HG02642 (cell line): ENCODE data around the gene ARHGAP28.
"Not testable (repeated sequence)": the region's sequence is repeated elsewhere in the genome, so short reads cannot be mapped to it uniquely, and the experiment has no call there.

Experiments used
- ATAC-seq: cut with Tn5 transposase; IDR thresholded peaks from one replicate; pipeline ENCODE4 v1.9.1; 2021; ENCODE audit warnings: mild to moderate bottlenecking; ENCODE audit not compliant: unreplicated experiment, poor library complexity

Gene ARHGAP28

GRCh38 chr18:6764382-6764781 lies 34.9 kb downstream of the ARHGAP28 start:
- ATAC-seq = no peak

DNA sequence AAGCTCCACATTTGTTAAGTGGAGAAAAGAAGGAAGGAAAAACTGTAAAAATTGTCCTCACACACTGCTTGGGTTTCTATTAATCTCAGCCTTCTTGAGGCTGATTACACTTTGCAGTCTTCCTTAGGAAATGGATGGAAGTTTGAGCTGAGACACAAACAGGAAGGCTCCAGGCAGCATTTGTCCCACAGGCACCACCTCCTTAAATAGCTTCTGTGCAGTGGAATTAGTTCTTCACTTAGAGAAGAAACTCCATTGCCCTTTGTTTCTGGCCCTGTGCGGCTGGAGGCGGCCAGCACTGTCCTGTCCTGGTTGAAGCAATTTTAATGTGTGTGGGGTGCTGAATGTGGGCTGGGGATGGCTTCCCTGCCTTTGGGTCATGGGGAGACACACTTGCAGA lies 44.3 kb downstream of the ARHGAP28 start:
- ATAC-seq = no peak

DNA sequence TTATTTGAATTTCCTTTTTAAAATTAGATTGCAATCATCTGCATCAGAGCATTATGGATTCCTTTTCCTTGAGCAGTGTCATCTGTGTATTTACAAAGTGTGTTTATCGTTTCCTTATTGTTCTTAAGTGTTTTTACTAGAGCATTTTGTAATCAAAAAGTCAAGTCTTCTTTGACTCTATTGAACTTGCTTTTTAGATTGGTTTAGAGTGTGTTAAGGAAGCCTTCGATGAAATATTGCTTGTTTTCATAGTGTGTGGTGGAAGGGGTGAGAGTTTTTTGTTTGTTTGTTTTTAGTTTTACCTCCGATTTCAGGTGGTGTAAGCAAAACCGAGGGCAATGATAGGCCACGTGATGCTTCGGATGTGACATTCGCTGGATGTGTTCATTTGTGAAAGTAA lies 45.7 kb downstream of the ARHGAP28 start:
- ATAC-seq = no peak

DNA sequence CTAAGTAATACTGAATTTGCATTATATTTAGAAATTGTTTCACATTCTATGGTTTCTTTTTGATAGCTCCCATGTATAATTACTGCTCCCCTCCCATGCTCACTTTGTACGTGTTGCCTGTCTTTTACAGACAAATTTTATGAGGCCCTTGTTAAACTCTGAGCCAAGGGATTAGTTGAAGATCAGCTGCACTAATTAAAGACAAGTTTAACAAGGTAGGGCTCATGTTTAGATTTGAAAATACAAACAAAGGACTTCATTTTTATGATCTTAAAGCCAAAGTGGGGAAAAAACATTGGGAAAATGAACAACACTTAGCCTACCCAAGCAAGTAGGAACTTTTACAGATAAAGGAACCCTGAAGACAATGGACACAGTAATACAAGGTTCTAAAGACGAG lies 46.2 kb downstream of the ARHGAP28 start:
- no peak for ATAC-seq

- no peak for ATAC-seq
Measured at GRCh38 chr18:6776188-6776587, 46.7 kb downstream of the ARHGAP28 start.

DNA sequence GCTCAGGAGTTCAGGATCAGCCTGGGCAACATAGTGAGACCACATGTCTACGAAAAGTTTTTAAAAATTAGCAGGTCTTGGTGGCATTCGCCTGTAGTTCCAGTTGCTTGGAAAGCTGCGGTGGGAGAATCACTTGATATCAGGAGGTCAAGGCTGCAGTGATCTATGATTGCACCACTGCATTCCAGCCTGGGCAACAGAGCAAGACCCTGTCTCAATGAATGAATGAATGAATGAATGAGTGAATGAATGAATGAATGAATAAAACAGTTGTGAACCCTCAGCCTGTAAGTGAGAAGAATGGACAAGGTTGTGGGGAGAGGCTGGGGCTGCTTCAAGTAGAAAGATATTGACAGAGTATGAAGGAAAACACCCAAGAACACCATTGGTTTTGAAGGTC lies 48.0 kb downstream of the ARHGAP28 start:
- ATAC-seq = no peak

DNA sequence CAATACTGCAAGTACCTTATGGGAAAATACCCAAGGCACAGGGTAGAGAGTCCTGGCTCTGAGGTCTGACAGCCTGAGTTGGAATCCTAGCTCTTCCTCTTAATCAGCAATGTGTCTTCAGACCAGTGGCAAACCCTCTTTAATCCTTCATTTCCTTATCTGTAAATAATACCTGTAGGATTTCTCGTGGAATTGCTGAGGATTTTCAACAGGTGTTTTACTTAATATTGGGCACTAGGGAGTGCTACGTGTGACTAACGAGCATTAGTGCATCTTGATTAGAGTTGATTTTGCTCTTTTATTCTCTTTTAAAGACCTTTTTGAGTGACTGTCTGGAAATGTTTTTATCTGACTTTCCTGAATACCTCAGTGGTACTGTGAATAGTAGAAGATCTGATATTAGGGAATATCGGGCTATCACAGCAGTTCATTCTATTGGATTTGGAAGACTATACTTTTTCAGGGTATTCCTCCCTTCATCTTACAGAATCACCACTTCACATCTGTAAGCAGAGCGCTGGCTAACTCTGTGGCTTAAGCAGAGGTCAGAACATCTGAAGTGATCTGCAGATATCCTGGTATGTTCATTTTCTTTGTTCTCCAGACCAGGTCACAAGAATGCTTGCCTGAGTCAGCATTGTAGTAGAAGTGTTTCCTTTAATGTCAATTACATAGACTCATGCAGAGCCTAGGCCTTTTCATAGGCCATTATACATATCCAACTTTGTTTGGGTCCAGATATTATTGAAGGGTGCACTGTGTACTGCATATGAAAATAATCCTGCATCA lies 49.1 kb downstream of the ARHGAP28 start:
- no peak for ATAC-seq

- ATAC-seq = no peak
Measured at GRCh38 chr18:6781142-6781714, 51.7 kb downstream of the ARHGAP28 start.

DNA sequence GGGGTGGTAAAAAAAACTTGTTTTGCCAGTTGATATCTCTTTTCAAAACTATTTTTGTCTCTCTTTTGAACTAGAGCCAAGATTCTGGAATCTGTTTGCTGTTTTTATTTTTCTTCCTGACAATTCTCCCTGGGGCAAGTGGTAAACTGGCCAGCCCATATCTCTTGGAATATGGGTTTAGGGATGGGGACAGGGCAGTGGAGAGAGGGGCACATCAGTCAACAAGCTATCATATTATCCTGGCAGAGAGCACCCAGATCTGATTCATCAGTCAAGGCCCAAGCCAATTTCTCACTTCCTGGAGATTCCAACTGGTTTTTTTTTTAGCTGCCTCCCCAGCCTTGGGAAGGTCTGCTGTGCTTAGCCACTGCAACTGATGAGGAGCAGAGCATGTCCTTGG lies 52.3 kb downstream of the ARHGAP28 start:
- no peak for ATAC-seq

DNA sequence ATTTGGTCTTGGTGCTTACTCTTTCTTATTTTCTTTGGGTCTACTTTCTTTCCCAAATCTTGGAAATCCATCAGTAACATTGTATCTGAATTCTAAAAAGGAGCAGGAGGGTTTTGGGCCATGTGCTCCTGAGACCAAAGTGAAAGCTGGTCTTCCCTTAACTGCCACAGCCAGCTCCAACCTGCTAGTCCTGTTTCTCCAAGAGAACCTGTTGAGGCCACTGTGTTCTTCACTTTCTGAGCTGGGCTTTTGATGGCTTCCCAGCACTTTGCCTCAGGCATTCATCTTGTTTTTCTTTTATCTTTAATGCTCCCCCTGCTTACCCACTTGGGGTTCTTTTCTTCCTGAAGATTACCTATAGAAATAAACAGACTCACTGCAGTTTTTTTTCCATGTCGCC lies 53.3 kb downstream of the ARHGAP28 start:
- ATAC-seq = no peak

GRCh38 chr18:6784046-6784445 lies 54.5 kb downstream of the ARHGAP28 start:
- no peak for ATAC-seq

GRCh38 chr18:6785001-6785400 lies 55.5 kb downstream of the ARHGAP28 start:
- no peak for ATAC-seq

GRCh38 chr18:6785411-6785810 lies 55.9 kb downstream of the ARHGAP28 start:
- ATAC-seq = no peak

DNA sequence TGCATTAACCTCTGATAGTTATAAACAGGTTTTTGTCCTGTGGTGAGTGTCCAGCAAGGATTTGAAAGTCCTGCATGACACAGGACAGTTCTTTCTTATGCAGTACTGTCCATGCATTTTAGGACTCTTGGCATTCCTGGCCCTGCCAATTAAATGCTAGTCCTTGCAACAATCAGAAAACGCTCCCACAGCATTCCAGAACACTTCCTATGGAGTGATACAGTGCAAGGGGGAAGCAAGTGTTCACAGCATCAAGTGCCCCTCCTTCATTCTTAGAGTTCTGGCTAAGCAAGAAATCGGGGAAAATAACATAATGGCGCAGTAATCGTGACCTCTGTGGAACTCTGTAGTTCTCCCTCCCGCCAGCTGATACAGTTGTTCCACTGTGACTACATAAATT lies 62.9 kb downstream of the ARHGAP28 start:
- ATAC-seq = no peak

DNA sequence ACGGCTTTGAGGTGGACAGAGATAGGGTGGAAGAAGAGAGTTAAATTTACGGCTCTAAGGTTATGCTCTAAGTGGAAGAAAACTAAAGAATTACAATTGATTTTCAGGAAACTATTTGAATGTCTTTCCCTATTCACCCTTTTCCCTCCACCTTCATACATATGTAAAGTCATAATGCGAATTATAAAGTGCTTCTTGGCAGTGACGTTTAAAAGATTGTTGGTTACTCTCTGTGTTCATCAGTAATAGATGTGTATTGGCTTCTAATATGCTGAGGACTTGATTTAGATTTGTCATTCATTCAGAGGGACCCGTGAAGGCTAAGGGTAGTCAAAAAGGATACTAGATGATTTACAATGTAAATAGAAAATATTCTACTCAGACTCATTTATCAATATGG lies 63.9 kb downstream of the ARHGAP28 start:
- no peak for ATAC-seq

DNA sequence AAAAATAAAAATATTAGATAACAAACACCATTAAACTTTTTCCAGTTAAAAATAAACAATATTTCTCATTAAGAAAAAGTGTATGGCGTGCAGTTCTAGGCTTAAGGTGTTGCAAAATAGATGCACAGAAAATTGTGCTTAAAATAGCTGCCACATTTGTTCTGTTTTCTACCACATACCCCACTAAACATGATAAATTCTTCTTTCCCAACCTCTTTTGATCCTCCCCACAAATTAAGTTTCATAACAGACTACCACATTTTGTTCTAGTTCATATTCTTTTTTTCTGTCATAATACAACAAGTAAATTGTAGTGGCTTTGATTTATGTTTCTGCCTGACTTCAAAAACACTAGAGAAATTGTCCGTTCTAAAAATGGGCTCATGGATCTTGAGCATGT lies 64.5 kb downstream of the ARHGAP28 start:
- no peak for ATAC-seq

DNA sequence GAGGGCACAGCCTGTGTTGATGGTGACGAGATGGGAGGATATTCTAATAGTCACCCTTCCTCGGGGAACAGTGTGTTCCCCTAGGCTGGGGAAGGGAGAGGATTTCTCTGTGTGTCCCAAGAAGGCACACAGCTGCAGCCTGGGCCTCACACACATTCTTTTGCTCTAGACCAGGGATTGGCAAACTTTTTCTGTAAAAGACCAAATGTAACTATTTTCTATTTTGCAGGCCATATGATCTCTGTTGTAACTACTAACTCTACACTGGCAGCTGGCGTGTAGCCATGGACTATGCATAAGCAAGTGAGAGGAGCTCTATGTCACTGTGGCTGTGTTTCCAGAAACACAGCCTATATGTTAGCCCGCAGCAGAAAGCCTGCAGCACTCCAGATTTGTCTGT lies 65.8 kb downstream of the ARHGAP28 start:
- no peak for ATAC-seq

DNA sequence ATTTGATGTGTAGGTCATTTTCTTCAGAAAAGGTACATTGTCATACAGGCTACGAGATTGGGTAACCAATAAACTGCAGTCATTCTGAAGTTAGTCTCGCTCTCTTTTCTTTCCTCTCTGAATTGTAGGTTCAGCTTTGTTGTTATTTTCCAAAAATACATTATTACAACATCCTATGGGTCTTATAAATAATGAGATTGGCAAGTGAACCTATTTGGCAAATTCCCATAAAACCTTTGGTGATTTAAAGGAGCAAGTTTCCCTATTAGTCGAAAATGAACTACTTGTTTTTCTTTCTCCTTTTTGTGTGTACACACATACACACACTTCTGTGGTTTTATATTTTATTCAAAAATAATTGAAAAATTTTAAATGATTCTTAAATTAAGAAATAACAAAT lies 67.0 kb downstream of the ARHGAP28 start:
- ATAC-seq = no peak

GRCh38 chr18:6797171-6797570 lies 67.7 kb downstream of the ARHGAP28 start:
- ATAC-seq = no peak

DNA sequence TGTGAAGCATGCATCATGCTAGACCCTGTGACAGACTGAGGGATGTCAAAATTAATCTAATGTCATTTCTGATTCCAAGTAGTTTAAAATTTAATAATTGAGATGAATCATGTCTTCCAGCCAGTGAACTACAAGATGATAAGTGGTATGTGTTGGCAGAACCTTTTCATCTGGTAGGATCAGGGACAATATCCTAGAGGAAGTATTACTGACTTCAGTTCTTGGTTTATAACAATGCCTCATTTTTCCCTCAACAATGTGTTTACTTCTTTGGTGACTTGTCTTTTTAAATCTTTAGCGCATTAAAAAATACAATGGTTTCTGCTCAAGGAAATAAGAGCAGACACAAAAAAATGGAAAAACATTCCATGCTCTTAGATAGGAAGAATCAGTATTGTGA lies 69.4 kb downstream of the ARHGAP28 start:
- no peak for ATAC-seq

DNA sequence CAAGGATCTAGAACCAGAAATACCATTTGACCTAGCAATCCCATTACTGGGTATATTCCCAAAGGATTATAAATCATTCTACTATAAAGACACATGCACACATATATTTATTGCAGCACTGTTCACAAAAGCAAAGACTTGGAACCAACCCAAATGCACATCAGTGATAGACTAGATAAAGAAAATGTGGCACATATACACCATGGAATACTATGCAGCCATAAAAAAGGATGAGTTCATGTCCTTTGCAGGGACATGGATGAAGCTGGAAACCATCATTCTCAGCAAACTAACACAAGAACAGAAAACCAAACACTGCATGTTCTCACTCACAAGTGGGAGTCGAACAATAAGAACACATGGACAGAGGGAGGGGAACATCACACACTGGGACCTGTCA lies 70.8 kb downstream of the ARHGAP28 start:
- ATAC-seq = not testable (repeated sequence)
